Activated gamma-delta T cell treated with Interleukin-2 at 50 U/mL for 16 hours (primary cell): ENCODE results near the gene SEC11A.
"Not testable (repeated sequence)": the region's sequence is repeated elsewhere in the genome, so short reads cannot be mapped to it uniquely, and the experiment has no call there.

ENCODE experiments used
- DNase-seq: peaks from one replicate; pipeline ENCODE4 v3.0.0-alpha.2; 2020

Gene SEC11A

DNA sequence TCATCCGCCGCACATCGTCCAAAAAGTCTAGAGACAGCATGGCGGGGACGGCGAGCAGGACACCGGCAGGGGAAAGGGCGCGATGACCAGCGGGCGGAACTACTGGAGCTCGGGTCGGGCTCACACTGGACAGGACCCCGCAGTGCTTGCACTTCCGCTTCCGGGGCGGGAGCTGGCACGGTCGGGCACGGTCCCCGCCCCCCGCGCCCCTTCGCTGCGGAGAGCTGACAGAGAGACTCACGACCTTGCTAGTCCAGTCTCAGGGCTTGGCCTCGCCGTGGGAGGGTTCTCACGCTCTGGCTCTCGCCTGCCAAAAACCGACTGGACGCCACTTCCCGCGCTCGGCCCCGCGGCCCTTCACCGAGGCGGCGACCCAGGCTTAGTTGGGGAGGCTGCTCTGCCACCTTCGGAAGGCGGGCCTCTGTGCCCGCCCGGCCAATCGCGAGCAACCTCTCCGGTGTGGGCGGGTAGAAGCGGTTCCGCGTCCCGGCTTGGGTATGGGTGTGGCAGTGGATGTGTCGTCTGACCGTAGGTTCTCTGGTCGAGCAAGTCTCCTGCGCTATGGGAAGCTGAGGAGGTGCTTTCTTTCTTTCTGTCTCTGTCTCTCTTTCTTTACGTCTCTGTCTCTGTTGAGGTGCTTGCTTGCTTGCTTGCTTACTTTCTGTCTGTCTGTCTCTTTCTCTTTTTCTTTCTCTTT is at the start of gene SEC11A:
TSS of gene SEC11A (minus strand) at position 104 of the 697 bp plus-strand sequence. CDS start at position 40, 64 bp downstream.
- DNase-seq: peak; percentile 89

DNA sequence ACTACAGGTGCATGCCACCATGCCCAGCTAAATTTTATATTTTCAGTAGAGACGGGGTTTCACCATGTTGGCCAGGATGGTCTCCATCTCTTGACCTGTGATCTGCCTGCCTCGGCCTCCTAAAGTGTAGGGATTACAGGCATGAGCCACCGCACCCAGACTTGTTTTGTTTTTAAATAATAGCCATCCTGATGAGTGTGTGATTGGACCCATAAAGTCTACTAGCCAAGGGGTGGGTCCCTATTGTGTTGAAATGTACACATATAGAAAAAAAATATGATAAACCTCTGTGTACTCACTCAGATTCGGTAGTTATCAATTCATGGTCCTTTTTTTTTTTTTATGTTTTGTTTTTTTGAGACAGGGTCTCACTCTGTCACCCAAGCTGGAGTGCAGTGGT is 49.7 kb upstream of the SEC11A start:
- DNase-seq: no peak

DNA sequence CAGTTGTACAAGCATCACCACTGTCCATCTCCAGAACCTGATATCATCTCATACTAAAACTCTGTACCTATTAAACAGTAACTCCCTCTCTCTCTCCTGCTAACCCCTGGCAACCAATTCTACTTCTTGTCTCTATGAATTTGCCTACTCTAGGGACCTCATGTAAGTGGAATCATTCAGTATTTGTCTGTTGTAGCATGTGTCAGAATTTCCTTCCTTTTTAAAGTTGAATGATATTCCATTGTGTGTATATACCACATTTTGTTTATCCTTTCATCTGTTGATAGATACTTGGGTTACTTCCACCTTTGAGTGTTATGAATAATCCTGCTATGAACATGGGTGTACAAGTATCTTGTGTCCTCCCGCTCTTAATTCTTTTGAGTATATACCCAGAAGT is 49.0 kb upstream of the SEC11A start:
- no peak for DNase-seq

DNA sequence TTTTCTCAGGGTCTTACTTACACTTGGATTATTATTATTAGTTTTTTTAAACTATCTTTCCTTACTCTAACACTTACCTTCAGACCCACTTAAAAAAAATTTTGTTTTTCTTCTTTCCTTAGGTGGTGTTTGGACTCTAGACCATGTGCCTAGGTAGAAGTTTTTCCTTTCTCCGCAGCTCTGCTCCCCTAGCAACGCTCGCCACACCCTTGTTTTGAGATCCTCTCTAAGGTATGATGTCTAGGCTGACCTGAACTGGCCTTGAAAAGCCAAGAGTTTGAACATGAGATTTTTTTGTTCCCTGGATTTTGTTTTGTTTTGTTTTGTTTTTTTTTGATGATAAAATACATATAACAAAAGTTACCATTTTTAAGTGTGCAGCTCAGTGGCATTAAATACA is 48.6 kb upstream of the SEC11A start:
- no peak for DNase-seq

DNA sequence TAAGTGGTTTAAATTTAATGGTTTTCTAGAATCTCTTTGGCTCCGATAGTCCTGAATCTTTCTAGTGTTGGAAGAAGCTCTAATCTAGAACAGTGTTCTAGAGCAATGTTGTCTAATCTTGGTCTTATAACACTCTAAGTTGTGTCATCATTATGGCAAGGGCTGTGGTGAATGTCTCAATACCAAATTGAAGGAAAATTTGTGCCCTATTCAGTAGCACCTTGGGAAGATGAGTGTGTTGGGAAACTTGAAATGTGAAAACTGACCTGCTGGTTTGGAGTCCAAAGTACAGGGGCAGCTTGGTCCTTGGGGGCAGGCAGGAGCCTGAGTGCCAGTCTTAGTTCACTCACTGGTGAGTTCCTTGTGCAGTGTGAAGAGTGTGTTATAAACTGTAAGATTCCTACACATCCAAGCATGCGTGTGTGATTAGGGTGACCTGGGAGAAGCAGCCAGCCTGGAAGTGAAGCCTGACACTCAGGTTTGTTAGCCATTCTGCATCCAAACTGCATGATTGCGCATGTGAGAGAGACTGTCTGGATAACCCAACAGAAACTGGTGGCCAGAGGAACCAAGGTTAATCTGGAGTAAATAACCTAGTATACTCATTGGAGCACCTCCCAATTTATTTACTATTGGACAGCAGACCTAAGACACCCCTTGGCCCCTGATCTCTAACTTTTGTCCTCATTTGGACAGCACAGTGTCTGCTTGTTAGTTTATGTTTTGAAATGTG is 47.1 kb upstream of the SEC11A start:
- no peak for DNase-seq

DNA sequence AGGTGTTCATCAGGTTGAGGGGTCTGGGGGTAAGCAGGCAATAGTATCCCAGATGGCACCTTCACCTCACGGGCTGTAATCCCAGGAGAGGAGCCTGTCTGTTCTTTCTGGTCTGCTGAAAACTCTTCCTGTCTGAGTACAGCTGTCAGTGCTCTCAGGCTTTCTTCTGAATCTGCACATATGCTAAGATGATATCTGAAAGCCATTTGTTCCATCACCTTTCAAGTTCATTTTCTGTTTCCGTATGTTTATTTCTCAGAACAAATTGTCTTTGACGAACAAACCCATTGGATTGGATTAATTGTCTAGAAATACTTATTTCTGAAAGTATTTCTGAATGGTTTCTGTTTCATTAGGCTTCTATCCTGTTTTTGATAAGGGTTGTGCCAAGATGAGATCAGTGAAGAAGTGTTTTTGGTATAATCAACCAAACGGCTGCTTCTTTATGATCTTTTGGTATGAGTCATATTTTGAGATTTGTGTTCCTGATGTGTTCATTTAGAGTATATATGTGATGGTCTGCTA is 45.7 kb upstream of the SEC11A start:
- no peak for DNase-seq

DNA sequence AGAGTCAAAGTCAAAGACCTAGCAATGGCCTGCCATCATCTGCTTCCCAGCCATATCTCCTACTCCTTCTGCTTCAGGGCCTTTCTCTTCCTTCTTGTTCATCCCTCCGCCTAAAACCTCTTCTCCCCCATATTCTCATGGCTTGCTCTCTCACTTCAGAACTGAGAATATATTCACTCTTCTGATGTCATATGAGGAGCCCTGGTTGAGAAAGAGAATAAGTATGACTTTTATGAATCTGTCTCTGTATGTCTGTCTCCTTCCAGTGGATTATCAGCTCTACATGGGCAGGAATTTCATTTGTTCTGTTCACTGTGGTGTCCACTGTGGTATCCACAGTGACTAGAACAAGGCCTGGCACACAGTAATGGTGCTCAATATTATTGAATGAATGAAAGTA is 44.3 kb upstream of the SEC11A start:
- DNase-seq: no peak

DNA sequence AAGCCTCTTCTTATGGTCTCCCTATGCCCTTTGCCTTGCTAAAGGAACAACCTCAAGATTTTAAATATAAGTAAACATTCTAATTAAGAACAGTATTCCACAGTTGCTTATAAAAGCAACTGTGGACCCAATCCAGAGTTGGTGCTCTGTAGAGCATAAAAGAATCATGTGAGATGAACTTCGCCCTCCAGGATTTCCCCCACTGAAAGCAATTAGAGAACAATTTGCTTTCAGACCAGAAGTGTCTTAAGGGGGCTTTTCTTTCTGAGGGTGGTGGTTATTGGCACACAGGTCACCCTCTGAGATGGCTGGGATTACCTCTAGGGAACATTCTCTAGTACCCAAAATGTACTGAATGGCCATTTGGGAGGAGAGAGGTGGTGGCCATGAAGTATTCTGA is 43.1 kb upstream of the SEC11A start:
- DNase-seq: no peak

DNA sequence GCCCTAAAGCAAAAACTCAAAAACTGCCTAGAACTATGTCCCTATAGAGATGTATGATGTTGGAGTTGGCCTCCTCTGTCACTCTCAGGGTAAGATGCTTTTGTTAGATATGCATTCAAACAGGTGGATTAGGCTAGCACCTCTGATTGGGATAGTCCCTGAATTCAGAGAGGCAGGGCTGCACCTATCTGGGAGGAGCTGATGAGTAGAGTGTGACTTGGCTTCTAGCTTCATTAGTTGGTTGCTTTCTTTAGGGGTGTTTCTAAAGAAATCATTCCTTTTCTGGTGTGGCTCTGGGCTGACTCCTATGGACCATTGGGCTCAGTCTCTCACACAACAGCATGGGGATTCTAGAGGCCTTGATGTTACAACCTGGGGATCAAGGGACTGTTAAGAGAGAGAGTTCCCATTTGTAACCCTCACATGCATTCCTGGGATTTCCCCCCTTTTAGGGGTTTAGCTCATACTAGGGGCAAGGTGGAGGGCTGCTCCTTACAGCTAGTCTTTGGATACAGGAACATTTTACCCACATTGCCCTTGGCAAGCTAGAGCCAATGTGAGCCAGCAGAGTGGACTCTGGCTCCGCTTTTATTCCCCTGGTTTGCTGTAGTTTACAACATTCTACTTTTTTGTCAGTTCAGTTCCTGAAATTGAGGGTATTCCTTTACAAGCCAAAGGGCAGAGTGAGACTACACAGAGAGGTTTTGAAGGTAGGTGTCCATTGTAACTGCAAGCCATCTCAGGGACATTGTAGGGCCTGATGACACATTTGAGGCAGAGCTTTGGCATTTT is 40.0 kb upstream of the SEC11A start:
- no peak for DNase-seq

DNA sequence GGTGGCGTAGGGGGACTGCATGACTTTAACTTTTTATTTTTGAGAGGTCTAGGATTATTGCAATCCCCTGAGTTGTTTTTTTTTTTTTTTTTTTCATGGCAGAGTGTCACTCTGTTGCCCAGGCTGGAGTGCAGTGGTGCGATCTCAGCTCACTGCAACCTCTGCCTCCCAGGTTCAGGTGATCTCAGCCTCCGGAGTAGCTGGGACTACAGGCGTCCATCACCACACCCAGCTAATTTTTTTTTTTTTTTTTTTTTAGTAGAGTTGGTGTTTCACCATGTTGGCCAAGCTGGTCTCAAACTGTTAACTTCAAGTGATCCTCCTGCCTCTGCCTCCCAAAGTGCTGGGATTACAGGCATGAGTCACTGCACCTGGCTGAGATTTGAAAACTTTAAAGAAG is 39.0 kb upstream of the SEC11A start:
- DNase-seq: not testable (repeated sequence)

DNA sequence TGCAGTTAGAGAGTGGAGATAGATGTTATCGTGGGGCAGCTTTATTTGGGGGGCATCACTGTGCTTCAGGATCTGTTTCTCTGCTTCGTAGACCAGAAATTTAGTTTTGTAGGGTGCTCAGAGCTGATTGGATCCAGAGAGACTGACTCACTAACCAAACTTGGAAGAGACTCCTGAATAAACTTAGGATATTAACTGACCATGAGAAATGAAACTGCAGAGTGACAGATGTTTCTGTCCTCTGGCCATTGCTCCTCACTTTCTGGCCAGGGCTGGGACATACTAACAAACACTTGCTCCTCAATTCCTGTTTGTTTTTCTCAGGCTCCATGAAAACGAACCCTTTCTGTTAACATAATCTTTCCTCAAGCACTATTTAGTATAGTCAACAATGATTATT is 36.8 kb upstream of the SEC11A start:
- DNase-seq: no peak

DNA sequence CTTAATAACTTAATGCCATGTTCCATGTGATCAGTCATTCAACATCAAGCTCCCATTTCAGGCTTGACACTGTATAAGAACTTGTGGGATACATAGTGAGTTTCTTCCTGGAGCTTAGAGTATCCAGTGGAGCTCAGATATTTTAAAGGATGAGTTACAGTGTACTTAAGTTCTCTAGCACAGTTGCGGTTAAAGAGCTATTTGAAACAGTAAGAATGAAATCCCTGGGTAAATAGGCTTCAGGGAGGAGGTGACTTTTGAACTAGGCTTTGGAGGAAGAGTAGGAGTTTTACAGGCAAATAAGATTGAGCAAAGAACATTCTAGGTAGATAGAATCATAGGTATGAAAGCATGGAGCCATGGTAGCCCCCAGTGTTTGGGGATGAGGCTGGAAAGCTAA is 36.3 kb upstream of the SEC11A start:
- no peak for DNase-seq

DNA sequence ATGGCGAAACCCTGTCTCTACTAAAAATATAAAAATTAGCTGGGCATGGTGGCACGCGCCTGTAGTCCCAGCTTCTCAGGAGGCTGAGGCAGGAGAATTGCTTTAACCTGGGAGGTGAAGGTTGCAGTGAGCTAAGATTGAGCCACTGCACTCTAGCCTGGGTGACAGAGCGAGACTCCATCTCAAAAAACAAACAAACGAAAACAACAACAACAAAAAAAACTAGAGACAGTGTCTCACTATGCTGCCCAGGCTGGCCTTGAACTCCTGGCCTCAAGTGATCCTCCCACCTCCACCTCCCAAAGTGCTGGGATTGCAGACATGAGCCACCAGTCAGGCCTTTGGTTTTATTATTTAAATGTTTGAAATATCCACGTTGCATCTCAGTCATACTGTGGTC is 35.8 kb upstream of the SEC11A start:
- DNase-seq: not testable (repeated sequence)

DNA sequence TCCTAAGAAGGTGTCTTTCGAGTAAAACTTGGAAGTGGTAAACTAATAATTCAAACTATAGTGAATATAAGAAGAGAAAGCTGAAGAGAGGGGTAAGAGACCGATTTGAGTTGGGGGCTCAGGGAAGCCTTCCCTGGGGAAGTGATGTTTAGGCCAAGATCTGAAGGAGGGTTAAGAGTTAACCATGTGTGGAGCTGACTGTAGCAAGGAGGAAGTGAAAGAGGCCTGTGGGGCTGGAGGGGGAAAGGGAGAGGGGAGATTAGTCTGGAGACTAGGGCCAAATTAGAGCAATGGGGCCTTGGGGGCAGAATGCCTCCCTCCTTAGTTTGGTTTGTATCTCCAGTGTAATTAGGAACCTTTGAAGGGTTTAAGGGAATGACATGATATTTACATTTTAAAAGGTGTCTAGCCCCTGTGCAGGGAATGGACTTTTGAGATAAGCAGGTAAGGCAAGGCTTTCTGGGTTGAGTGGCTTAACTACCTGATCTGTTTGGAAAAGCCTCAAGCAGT is 34.7 kb upstream of the SEC11A start:
- no peak for DNase-seq

DNA sequence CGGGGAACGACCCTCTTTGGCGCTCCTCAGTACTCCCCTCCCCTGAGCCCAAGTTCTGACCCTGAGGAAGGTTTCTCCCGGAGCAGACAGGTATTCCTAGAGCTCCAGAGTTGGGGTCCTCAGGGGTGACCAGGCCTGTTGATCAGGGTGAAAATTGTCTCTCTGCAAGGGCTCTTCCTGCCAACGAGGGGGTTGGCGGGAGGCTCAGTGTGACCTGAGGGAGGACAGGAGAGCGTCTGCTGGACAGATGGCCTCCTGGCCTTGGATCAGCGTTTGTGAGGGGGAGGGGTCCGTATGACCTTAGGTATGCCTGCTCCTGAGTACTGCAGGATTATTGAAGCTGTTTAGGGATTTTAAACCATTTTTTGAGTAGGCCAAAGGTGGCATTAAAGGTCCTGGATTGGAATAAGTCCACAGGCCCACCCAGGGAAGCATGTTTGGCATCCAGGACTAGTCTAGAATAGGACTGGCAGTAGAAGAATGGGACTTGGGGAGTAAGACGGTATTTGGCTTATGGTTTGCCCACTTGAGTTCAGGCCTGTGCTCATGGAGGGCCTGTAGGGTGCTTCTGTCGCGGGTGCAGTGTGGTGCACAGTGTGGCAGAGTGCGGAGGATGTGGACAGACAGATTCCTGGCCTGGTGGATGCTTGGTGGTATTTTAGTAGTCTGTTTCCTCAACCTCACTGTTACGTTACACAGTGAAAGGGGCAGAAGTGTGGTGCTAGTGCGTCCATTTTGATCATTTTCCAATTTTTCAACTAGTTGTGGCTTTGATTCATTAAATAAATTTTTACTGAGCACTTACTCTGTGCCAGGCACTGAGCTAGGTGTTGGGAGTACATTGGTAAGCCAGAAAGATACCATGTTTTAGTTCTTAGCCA is 33.4 kb upstream of the SEC11A start:
- peak; percentile 42 for DNase-seq

DNA sequence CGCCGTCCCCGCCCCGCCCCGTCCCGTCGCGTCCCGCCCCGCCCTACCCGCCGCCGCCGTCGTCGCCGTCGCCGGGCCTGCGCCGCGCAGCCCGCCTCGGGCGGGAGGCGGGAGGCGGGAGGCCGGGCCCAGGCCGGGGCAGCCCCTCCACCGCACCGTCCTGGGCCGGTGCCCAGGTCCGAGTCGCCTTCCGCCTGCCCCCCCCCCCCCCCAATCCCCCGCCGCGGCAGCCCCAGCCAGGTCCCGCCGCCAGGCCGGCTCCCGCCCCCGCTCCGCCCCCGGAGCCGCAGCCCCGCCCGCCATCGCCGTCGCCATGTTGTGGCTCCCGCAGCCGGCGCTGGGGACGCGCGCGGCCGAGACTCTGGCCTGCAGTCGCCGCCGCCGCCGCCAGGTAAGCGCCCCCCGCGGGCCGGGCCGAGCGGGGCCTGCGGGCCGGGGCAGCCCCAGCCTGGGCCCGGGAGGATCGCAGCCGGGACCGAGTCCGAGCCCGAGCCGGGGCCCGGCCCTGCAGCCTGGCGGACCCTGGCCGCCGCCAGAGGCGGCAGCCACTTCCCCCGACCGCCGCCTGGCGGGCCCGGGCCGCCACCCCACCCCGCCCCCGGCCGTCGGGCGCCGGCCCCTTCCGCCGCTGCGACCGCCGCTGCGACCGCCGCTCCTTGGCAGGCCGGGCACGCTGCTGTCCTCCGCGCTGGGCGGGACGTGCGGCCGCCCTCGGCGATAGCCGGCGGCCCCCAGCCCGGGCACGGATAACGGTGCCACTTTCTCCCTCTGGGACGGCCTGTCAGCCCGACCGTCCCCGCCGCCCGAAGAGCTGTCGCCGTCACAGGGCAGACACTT is 32.6 kb upstream of the SEC11A start, which contains the start of gene ZNF592:
TSS of gene ZNF592 (plus strand) at position 319 of the 837 bp plus-strand sequence. CDS start 34,084 bp downstream, outside the sequence.
- DNase-seq: peak; percentile 79

DNA sequence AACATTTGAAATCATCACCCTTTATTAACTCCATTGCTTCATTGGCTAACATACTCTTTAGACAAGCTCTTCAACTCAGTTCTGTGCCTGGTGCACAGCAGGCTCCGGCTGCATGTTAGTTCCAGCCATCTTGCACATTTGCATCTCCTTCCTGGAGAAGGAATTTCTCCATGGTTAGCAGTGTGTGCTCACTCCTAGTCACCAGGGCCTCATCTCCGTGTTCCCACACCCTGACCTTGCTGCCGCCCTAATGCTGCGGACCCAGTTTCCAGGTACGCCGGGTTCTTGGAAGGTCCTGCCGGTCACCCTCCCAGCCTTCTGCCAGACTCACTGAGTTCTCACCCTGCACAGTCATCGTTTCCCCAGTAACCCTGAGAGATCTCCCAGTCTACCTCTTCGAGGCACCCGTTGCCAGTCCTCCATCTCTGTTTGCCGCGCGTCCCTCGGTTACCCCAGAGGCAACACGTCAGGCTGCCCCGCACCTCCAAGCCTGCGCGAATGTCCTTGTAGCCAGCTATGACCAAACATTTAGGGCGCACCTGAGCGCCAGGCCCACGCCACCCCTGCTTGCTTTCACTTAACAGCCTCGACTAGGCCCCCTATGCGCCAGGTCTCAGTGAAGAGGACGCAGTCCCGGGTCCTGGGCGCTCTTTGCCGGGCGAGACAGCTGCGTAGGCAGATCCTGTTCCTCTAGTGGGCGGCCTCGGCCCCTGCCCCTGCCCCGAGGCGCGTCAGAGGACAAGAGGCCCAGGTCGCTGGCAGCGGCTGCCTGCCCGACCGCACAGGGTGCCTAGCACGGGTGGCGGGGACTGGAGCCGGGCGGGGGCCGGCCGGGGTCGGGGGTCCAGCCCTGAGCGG is 31.7 kb upstream of the SEC11A start:
- DNase-seq: peak; percentile 68

DNA sequence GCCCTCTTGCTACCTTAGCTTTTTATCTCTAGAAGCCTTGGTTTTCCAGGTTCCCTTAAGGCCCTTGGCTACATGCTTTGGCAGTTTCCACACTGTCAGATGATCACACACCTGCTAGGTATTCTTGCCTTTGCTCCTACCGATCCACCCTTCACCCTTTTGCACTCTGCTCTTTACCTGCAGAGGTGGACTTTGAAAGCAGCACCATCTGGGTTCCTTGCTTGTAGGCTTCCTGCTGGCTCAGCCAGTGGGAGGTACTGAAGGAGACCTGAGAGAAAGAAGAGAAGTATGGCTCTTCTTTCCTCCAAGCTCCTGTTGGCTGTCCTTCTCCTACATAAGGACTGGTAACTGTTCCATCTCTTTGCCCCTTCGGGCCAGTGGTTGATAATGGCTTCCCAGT is 25.2 kb upstream of the SEC11A start:
- no peak for DNase-seq

DNA sequence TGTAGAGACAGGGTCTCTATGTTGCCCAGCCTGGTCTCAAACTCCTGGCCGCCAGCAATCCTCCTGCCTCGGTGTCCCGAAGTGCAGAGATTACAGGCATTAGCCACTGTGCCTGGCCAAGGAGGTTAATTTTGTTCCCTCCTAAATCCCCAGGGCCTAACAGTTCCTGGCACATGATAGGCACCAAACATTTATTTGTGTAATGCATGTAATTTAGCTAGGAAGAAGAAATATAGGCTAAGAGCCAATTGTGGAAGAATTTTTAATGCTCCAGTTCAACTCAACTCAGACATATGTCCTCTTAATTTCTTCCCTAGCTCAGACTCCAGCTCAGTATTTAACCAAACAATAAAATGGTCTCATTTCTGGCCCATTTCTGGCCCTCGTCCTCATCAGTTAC is 24.8 kb upstream of the SEC11A start:
- no peak for DNase-seq

DNA sequence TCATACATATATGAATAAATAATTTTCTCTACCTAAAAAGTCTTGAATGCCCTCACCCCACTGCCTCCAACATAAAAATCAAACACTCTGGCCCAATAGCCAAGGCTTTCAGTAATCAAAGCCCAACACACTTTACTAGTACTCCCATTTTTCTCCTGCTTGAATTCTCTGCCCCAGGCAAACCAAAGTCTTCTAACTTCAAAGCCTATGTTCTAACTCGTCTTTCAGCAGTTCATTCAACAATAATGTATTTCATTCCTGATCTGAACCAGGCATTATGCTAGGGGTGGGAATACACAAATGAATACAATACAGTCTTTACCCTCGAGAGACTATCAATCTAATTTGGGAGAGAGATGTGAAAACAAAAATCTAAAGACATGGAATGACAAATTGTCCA is 21.1 kb upstream of the SEC11A start:
- no peak for DNase-seq
